Neuronal stem cell (in vitro differentiated cells): ENCODE measurements around the gene SORCS2.

Experiments used
- DNase-seq: peaks from one replicate; pipeline ENCODE4 v3.0.0-alpha.2; 2013; ENCODE audit warnings: low spot score
- H2AFZ ChIP-seq: one replicate; pipeline ENCODE4 v1.6.1; 2013; ENCODE audit warnings: mild to moderate bottlenecking, low read length, inconsistent platforms
- H2AK5ac ChIP-seq: 2 replicates; pipeline ENCODE4 v1.6.1; 2013; ENCODE audit warnings: low read depth, mild to moderate bottlenecking, inconsistent platforms, low read length, moderate library complexity, mixed read lengths
- H2BK120ac ChIP-seq: 2 replicates; pipeline ENCODE4 v1.6.1; 2013; ENCODE audit warnings: low read depth, mild to moderate bottlenecking, inconsistent platforms, low read length, moderate library complexity, mixed read lengths
- H2BK12ac ChIP-seq: one replicate; pipeline ENCODE4 v1.6.1; 2013; ENCODE audit warnings: low read length, inconsistent platforms
- H2BK15ac ChIP-seq: 2 replicates; pipeline ENCODE4 v1.6.1; 2013; ENCODE audit warnings: mild to moderate bottlenecking, low read length, inconsistent platforms, mixed read lengths
- H2BK5ac ChIP-seq: one replicate; pipeline ENCODE4 v1.6.1; 2013; ENCODE audit warnings: inconsistent platforms, mild to moderate bottlenecking, low read length, moderate library complexity
- H3K14ac ChIP-seq: one replicate; pipeline ENCODE4 v1.6.1; 2013; ENCODE audit warnings: low read length, inconsistent platforms
- H3K18ac ChIP-seq: 2 replicates; pipeline ENCODE4 v1.6.1; 2013; ENCODE audit warnings: low read length, inconsistent platforms
- H3K23ac ChIP-seq: 2 replicates; pipeline ENCODE4 v1.6.1; 2013; ENCODE audit warnings: low read depth, mild to moderate bottlenecking, mixed read lengths, low read length, inconsistent platforms; ENCODE audit not compliant: poor library complexity
- H3K27ac ChIP-seq: replicated peaks from 3 replicates; pipeline ENCODE4 v1.5.1; 2013; ENCODE audit warnings: low read length, inconsistent platforms
- H3K27me3 ChIP-seq, 3 experiments: 2 replicates each; pipeline ENCODE4 v1.6.1; 2013; ENCODE audit warnings: low read length in 3 of 3, mild to moderate bottlenecking in 2 of 3, inconsistent platforms in 1 of 3, low read depth in 1 of 3, mixed read lengths in 1 of 3, moderate library complexity in 1 of 3; ENCODE audit not compliant: control insufficient read depth in 3 of 3, insufficient read depth in 3 of 3
- H3K36me3 ChIP-seq, 2 donors: replicated peaks in 1 of 2; 2 replicates each; pipeline ENCODE4 v1.6.1; 2013; ENCODE audit warnings: low read length in 2 of 2; ENCODE audit not compliant: control insufficient read depth in 2 of 2, insufficient read depth in 2 of 2
- H3K4ac ChIP-seq: 2 replicates; pipeline ENCODE4 v1.6.1; 2013; ENCODE audit warnings: inconsistent platforms, mild to moderate bottlenecking, low read length, moderate library complexity
- H3K4me1 ChIP-seq, 2 donors: 1 replicate in 1 of 2; 2 replicates in 1 of 2; pipeline ENCODE4 v1.6.1; 2013; ENCODE audit warnings: low read length in 2 of 2, low read depth in 1 of 2; ENCODE audit not compliant: control insufficient read depth in 2 of 2, insufficient read depth in 1 of 2
- H3K4me2 ChIP-seq: one replicate; pipeline ENCODE4 v1.6.1; 2013; ENCODE audit warnings: mild to moderate bottlenecking, low read length, inconsistent platforms; ENCODE audit not compliant: insufficient read depth, poor library complexity, severe bottlenecking
- H3K4me3 ChIP-seq, 2 donors: 2 replicates each; pipeline ENCODE4 v1.5.1; 2013; ENCODE audit warnings: low read length in 2 of 2, mild to moderate bottlenecking in 2 of 2, inconsistent platforms in 1 of 2, moderate library complexity in 1 of 2
- H3K79me1 ChIP-seq: one replicate; pipeline ENCODE4 v1.6.1; 2013; ENCODE audit warnings: low read depth, mild to moderate bottlenecking, inconsistent platforms, low read length, moderate library complexity
- H3K9ac ChIP-seq: one replicate; pipeline ENCODE4 v1.6.1; 2013; ENCODE audit warnings: mild to moderate bottlenecking, low read depth, low read length, inconsistent platforms; ENCODE audit not compliant: poor library complexity
- H3K9me3 ChIP-seq, 2 donors: replicated peaks in 1 of 2; 2 replicates each; pipeline versions ENCODE3 to v1.6.1; 2013; ENCODE audit warnings: low read length in 2 of 2, mild to moderate bottlenecking in 2 of 2, inconsistent platforms in 1 of 2, low read depth in 1 of 2, mixed read lengths in 1 of 2, moderate library complexity in 1 of 2; ENCODE audit not compliant: control insufficient read depth in 2 of 2, insufficient read depth in 1 of 2
- H4K8ac ChIP-seq: one replicate; pipeline ENCODE4 v1.6.1; 2013; ENCODE audit warnings: low read depth, mild to moderate bottlenecking, inconsistent platforms, low read length, moderate library complexity
- H4K91ac ChIP-seq: one replicate; pipeline ENCODE4 v1.6.1; 2013; ENCODE audit warnings: low read length, low read depth, mild to moderate bottlenecking, inconsistent platforms; ENCODE audit not compliant: poor library complexity
- WGBS, 2 donors: extraction: QIAGEN DNeasy Blood & Tissue Kit; methylation state at CpG; one replicate each; pipeline ENCODE4 v1.1.7; 2013; ENCODE audit warnings: missing lambda C conversion rate in 2 of 2, mixed read lengths in 1 of 2; ENCODE audit not compliant: insufficient read length in 2 of 2, insufficient replicate concordance in 1 of 2; ENCODE audit errors: extremely low coverage in 2 of 2; 5-methylcytosine and 5-hydroxymethylcytosine counted together

The SORCS2 gene

DNA sequence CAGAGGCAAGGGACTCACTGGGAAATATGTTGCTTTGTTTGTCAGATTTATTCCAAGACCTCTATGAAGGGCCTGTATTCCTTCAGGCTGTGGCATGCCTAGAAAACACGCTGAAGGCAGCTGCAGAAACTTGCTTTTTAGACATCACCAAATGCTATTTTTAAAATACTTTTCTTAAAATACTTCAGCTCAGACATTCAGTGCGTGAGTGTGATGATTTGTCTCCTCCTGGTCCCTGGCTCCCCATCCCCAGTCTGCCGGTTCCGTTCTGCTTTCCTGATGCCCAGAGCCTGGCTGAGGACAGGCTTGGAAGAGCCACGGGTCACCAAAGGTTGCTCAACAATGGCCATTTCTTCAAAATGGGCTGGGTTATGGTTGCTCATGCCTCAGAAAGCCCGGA, 187.4 kb downstream of the SORCS2 start:
- Histone ChIP-seq H3K36me3 (no peaks in the 10 kb centered on the region), H4K8ac (no peak overlapping the region), H2AFZ (no peak overlapping the region), H2BK120ac (no peak overlapping the region), H3K79me1 (no peaks in the 10 kb centered on the region), H3K18ac (no peak overlapping the region), H3K4me3 (no peak overlapping the region), H3K14ac (no peak overlapping the region), H2BK12ac (no peak overlapping the region), H3K23ac (no peak overlapping the region), H3K4ac (no peak overlapping the region), H3K4me2 (no peak overlapping the region), H2AK5ac (no peak overlapping the region), H2BK15ac (no peak overlapping the region), H3K9ac (no peak overlapping the region), H2BK5ac (peak overlapping the region; percentile 25), H3K9me3 (no peaks in the 10 kb centered on the region), H3K27me3 (peaks cover 0 to 9% (median 0%) of the 10 kb centered on the region in 3 experiments), H4K91ac (no peak overlapping the region), H3K27ac (no peak overlapping the region), H3K4me1 (peaks cover 0 to 4% of the 10 kb centered on the region in 2 donors)
- WGBS, 2 donors: no CpG with 5 or more reads among the region's 6 CpGs
- no peak for DNase-seq

DNA sequence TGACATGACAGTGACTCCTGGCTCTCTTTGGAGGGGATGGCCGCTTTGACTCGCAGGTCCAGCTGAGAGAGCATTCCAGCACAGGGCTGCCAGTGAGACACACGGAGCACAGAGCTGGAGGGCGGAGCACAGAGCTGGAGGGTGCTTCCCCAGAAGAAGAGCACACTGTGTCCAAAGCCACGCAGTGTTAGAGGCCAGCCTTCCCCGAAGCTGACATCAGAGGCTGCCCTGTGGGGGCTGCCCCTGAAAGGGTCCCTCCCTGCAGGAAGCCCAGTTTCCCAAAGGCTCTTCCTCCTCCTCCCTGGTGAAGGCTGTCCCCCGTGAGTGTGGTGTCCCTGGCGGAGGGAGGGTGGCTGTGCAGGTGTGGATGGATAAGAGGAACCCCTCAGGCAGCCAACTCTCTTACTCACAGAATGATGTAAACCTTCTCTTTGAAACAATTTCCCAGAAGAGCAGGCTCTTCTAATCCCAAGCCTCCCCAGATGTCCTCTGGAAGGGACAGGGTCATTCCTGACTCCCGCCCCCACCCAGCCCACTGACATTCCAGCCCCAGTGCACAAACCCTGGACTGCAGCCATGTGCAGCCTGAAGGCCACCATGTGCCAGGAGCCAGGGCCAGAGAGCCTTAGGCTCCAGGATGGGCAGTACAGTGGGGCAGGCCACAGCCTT, 189.0 kb downstream of the SORCS2 start:
- no peaks in the 10 kb centered on the region for H3K9me3 ChIP-seq
- WGBS, 2 donors: no CpG with 5 or more reads among the region's 9 CpGs
- no peak overlapping the region for H2BK12ac ChIP-seq
- peaks cover 0 to 9% (median 0%) of the 10 kb centered on the region in 3 experiments for H3K27me3 ChIP-seq
- H4K8ac ChIP-seq: no peak overlapping the region
- no peaks in the 10 kb centered on the region for H3K79me1 ChIP-seq
- H3K4ac ChIP-seq: no peak overlapping the region
- H3K4me3 ChIP-seq: no peak overlapping the region
- no peak overlapping the region for H2AFZ ChIP-seq
- H3K18ac ChIP-seq: peak overlapping the region; percentile 68
- H3K4me1 ChIP-seq: peaks cover 0 to 4% of the 10 kb centered on the region in 2 donors
- no peak for DNase-seq
- no peak overlapping the region for H2BK15ac ChIP-seq
- H3K14ac ChIP-seq: no peak overlapping the region
- no peaks in the 10 kb centered on the region for H3K36me3 ChIP-seq
- H3K4me2 ChIP-seq: no peak overlapping the region
- H2BK120ac ChIP-seq: no peak overlapping the region
- H4K91ac ChIP-seq: no peak overlapping the region
- no peak overlapping the region for H3K9ac ChIP-seq
- H3K27ac ChIP-seq: no peak overlapping the region
- H2BK5ac ChIP-seq: no peak overlapping the region
- peak overlapping the region; percentile 27 for H2AK5ac ChIP-seq
- no peak overlapping the region for H3K23ac ChIP-seq

DNA sequence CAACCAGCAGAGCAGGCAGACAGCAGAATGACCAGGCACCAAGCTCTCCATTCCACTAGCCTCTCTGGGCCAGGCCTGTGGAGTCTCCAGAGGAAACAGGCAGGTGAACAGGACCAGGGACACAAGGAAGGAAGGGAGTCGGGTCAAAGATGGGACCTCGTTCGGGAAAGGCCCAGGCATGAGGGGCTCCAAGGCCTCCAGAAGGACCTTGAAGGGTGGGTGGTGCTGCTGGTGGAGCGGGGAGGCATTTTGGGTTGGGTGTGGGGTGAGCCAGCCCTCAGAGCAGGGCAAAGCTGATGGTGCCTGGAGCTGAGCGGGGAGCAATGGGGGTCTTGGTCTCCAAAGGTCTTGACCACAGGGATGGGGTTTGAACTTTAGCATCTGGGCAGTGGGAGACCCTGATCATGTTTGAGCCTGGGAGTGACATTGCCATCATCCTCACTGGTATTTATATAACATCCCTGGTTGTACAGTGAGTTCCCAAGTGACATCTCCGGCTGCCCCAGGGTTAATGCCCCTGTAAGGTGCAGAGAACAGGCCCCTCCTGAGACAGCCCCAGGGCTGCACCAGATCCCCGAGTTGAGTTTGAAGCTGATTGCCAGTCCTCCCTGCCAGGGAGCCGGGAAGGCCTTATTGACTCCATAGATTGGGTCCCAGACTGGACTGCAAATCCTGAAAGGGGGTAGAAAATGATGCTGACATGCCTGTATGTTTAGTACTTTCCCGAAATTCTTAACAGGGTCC, 189.7 kb downstream of the SORCS2 start:
- no peak for DNase-seq
- H2BK120ac ChIP-seq: no peak overlapping the region
- no peak overlapping the region for H3K4ac ChIP-seq
- no peak overlapping the region for H4K91ac ChIP-seq
- H3K79me1 ChIP-seq: no peaks in the 10 kb centered on the region
- H3K27ac ChIP-seq: no peak overlapping the region
- H3K4me3 ChIP-seq: peak overlapping the region in 1 of 2 donors; percentile 6
- no peaks in the 10 kb centered on the region for H3K9me3 ChIP-seq
- H3K27me3 ChIP-seq: peaks cover 0 to 9% (median 0%) of the 10 kb centered on the region in 3 experiments
- no peak overlapping the region for H2AFZ ChIP-seq
- H2AK5ac ChIP-seq: peak overlapping the region; percentile 27
- H3K14ac ChIP-seq: no peak overlapping the region
- H2BK5ac ChIP-seq: peak overlapping the region; percentile 1
- WGBS, 2 donors: no CpG with 5 or more reads among the region's 9 CpGs
- no peak overlapping the region for H3K23ac ChIP-seq
- no peak overlapping the region for H2BK12ac ChIP-seq
- H3K18ac ChIP-seq: peak overlapping the region; percentile 68
- no peak overlapping the region for H3K4me2 ChIP-seq
- H2BK15ac ChIP-seq: no peak overlapping the region
- H4K8ac ChIP-seq: no peak overlapping the region
- H3K36me3 ChIP-seq: no peaks in the 10 kb centered on the region
- peaks cover 0 to 4% of the 10 kb centered on the region in 2 donors for H3K4me1 ChIP-seq
- H3K9ac ChIP-seq: no peak overlapping the region

DNA sequence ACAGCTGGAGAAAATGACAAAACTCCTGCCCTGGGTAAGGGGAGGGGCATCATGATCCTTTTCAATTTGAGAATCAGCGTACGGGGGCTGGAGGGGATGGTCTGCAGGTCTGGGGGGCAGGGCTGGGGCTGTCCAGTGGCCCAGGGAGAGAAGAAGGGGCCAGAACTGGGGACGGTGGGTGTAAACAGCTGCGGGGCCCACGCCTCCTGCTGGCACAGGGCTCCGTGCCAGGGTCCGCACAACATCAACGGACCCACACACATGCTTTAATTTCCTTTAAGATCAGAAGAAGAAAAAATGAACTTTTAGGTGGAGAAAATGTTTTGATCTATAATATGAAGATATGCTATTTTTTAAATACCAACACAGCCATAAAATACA, 190.3 kb downstream of the SORCS2 start:
- Histone ChIP-seq H2BK5ac (peak overlapping the region; percentile 1), H3K4me3 (no peak overlapping the region), H3K9me3 (no peaks in the 10 kb centered on the region), H3K27me3 (peaks cover 0 to 9% (median 0%) of the 10 kb centered on the region in 3 experiments), H3K36me3 (no peaks in the 10 kb centered on the region), H2AFZ (no peak overlapping the region), H2BK15ac (no peak overlapping the region), H4K91ac (no peak overlapping the region), H3K79me1 (no peaks in the 10 kb centered on the region), H2AK5ac (no peak overlapping the region), H3K9ac (no peak overlapping the region), H3K4me1 (peaks cover 0 to 4% of the 10 kb centered on the region in 2 donors), H3K14ac (no peak overlapping the region), H2BK12ac (no peak overlapping the region), H3K23ac (no peak overlapping the region), H3K4ac (no peak overlapping the region), H3K27ac (no peak overlapping the region), H3K18ac (peak overlapping the region; percentile 27), H2BK120ac (no peak overlapping the region), H3K4me2 (no peak overlapping the region), H4K8ac (no peak overlapping the region)
- no CpG with 5 or more reads among the region's 8 CpGs for WGBS, 2 donors
- DNase-seq: no peak
